HepG2 (cell line): ENCODE measurements around the gene DOC2A. TPM values are rescaled to one million over a fixed set of nuclear protein-coding genes. Genes with fewer than 3 reads are reported as not detected.

ENCODE experiments used
- ERF ChIP-seq: IDR thresholded peaks from 2 replicates; pipeline ENCODE4 v1.6.1; 2018; ENCODE audit warnings: missing biosample characterization, missing genetic modification reagents
- ETV5 ChIP-seq: IDR thresholded peaks from 2 replicates; pipeline ENCODE4 v1.6.1; 2018; ENCODE audit warnings: missing biosample characterization, missing genetic modification reagents, inconsistent platforms, borderline replicate concordance
- GZF1 ChIP-seq: sonication (generic); formaldehyde crosslinking; IDR thresholded peaks from 2 replicates; pipeline ENCODE4 v1.5.1; 2020; ENCODE audit warnings: mild to moderate bottlenecking, missing genetic modification reagents
- KLF16 ChIP-seq, 2 experiments: sonication (generic) in 1 of 2; formaldehyde crosslinking in 1 of 2; IDR thresholded peaks; 2 replicates each; pipeline versions ENCODE4 v1.6.1 to v1.8.0; 2016 to 2023; ENCODE audit warnings: missing genetic modification reagents in 2 of 2, missing compliant biosample characterization in 1 of 2
- MAFG ChIP-seq: sonication (generic); formaldehyde crosslinking; IDR thresholded peaks from 2 replicates; pipeline ENCODE4 v1.5.1; 2020; ENCODE audit warnings: mild to moderate bottlenecking, missing genetic modification reagents
- NFKB2 ChIP-seq: sonication (generic); formaldehyde crosslinking; IDR thresholded peaks from 2 replicates; pipeline ENCODE4 v1.4.0; 2020; ENCODE audit warnings: missing genetic modification reagents, borderline replicate concordance
- PATZ1 ChIP-seq: sonication (generic); formaldehyde crosslinking; IDR thresholded peaks from 2 replicates; pipeline ENCODE4 v1.4.0; 2020; ENCODE audit warnings: missing genetic modification reagents
- RBM22 ChIP-seq: fragments of 200-400 bp; formaldehyde crosslinking; optimal IDR thresholded peaks from 2 replicates; pipeline ENCODE3; 2017; ENCODE audit warnings: mild to moderate bottlenecking, low read length, moderate library complexity
- SP4 ChIP-seq: sonication (generic); formaldehyde crosslinking; IDR thresholded peaks from 2 replicates; pipeline ENCODE4 v1.8.1; 2023; ENCODE audit warnings: mild to moderate bottlenecking, missing genetic modification reagents
- TBX2 ChIP-seq: sonication (generic); formaldehyde crosslinking; IDR thresholded peaks from 2 replicates; pipeline ENCODE4 v1.5.0; 2020; ENCODE audit warnings: missing genetic modification reagents, mild to moderate bottlenecking, borderline replicate concordance
- TBX3 ChIP-seq: fragments of 450-650 bp; IDR thresholded peaks from 2 replicates; pipeline ENCODE4 v1.6.1; 2017; ENCODE audit warnings: antibody characterized with exemption, mild to moderate bottlenecking, inconsistent platforms, borderline replicate concordance
- THAP11 ChIP-seq: IDR thresholded peaks from 2 replicates; pipeline ENCODE4 v1.6.1; 2016; ENCODE audit warnings: missing biosample characterization, missing genetic modification reagents
- ZBTB44 ChIP-seq: sonication (generic); formaldehyde crosslinking; IDR thresholded peaks from 2 replicates; pipeline ENCODE4 v1.4.0; 2020; ENCODE audit warnings: missing genetic modification reagents
- ZC3H4 ChIP-seq: sonication (generic); formaldehyde crosslinking; IDR thresholded peaks from 2 replicates; pipeline ENCODE4 v1.4.0; 2020; ENCODE audit warnings: missing genetic modification reagents, borderline replicate concordance
- ZNF121 ChIP-seq: sonication (generic); formaldehyde crosslinking; IDR thresholded peaks from 2 replicates; pipeline ENCODE4 v1.5.0; 2020; ENCODE audit warnings: mild to moderate bottlenecking, missing genetic modification reagents
- ZNF564 ChIP-seq: sonication (generic); formaldehyde crosslinking; IDR thresholded peaks from 2 replicates; pipeline ENCODE4 v1.8.1; 2023; ENCODE audit warnings: mild to moderate bottlenecking, missing genetic modification reagents
- ZNF572 ChIP-seq: sonication (generic); formaldehyde crosslinking; IDR thresholded peaks from 2 replicates; pipeline ENCODE4 v1.5.1; 2020; ENCODE audit warnings: mild to moderate bottlenecking, missing genetic modification reagents
- ZNF574 ChIP-seq: sonication (generic); formaldehyde crosslinking; IDR thresholded peaks from 2 replicates; pipeline ENCODE4 v1.4.0; 2020; ENCODE audit warnings: missing genetic modification reagents
- ZNF713 ChIP-seq: sonication (generic); formaldehyde crosslinking; IDR thresholded peaks from 2 replicates; pipeline ENCODE4 v1.4.0; 2020; ENCODE audit warnings: mild to moderate bottlenecking, missing genetic modification reagents
- ZSCAN12 ChIP-seq: sonication (generic); formaldehyde crosslinking; IDR thresholded peaks from 2 replicates; pipeline ENCODE4 v1.9.0; 2021; ENCODE audit warnings: mild to moderate bottlenecking, missing genetic modification reagents
- polyA plus RNA-seq, 8 experiments: library from polyadenylated mRNA; depleted of rRNA in 3 of 8; stranded (reverse) in 7 of 8; unstranded in 1 of 8; fragments of >200 nt; fragmentation: Illumina TruSeq in 4 of 8; extraction: Trizol in 4 of 8; gene quantifications; 2 replicates each; pipeline versions ENCODE4 v1.2.1 to v1.2.3, GENCODE V29; 2011 to 2016; ENCODE audit warnings: low read depth in 4 of 8, missing spikeins in 1 of 8, mixed read lengths in 1 of 8; ENCODE audit not compliant: insufficient read depth in 1 of 8
- total RNA-seq, 5 experiments: library from RNA; depleted of rRNA; stranded (reverse); fragments of >200 nt; fragmentation: Illumina TruSeq; extraction: Trizol; gene quantifications; 2 replicates each; pipeline ENCODE4 v1.2.3, GENCODE V29; 2016; ENCODE audit warnings: low read depth in 1 of 5
- TF ChIP-seq, protein P1 (sequence below): sonication (generic); formaldehyde crosslinking; IDR thresholded peaks from 2 replicates; pipeline ENCODE4 v1.5.0; 2020; ENCODE audit warnings: mild to moderate bottlenecking, missing genetic modification reagents

DOC2A gene
- total and polyA plus RNA-seq, 2 of the 13 experiments (the other 11 are each of a cell fraction or from before 2014, with no cell fraction given) = 0.15 to 0.55 TPM

DNA sequence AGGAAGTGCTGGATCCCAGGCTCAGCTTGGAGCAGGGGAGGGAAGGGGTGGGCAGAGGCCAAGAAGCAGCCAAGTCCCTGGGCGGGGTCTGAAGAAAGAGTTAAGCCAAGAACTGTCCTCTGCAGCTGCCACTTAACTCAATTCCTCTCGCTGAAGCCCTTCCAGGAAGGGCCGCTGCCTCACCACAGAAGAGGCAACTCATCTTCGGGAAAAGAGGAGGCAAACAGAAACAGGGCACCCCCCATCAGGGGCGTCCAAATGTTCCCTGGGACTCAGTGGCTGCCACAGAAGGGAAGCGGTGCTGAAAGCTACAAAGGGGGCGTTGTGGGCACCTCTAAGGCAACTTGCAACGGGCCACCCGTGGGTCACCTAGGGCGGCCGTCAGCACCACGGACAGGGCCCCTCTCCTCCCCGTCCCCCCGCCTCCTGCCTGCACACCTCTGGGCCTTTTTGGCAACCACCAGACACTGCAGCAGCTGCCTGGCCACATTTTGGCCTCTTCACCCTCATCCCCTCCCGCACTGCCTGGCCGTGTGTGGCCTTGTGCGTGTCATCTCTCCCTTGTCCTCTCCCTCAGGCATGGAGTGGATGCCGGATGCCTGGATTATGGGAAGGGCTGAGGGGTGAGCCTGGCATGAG lies 17.7 kb upstream of the DOC2A start (continued):
- TF ChIP-seq ZNF121 (CRISPR knock-in tag) (no peak), GZF1 (CRISPR knock-in tag) (no peak), ZC3H4 (no peak), SP4 (CRISPR knock-in tag) (0 out of 2 replicates have a peak, but pooled peaks have one; percentile 15), RBM22 (no peak), ZNF564 (CRISPR knock-in tag) (0 out of 2 replicates have a peak, but pooled peaks have one; percentile 39), NFKB2 (peak; percentile 64; the same call in 1 of the 2 replicates), MAFG (CRISPR knock-in tag) (no peak), PATZ1 (peak; percentile 49), ZBTB44 (CRISPR knock-in tag) (peak; percentile 54; the same call in 1 of the 2 replicates), ETV5 (CRISPR knock-in tag) (0 out of 2 replicates have a peak, but pooled peaks have one; percentile 25), TBX2 (no peak), ZSCAN12 (CRISPR knock-in tag) (no peak), TBX3 (no peak), ZNF572 (CRISPR knock-in tag) (no peak), ZNF713 (CRISPR knock-in tag) (no peak), ERF (peak; percentile 55; the same call in 1 of the 2 replicates), THAP11 (CRISPR knock-in tag) (no peak), ZNF574 (no peak), KLF16 (CRISPR knock-in tag; IDR thresholded peaks at IDR 0.05) (peak in 1 of 2 experiments; percentile 66; a peak in 2 of 4 replicates)
- TF ChIP-seq, protein P1, sequence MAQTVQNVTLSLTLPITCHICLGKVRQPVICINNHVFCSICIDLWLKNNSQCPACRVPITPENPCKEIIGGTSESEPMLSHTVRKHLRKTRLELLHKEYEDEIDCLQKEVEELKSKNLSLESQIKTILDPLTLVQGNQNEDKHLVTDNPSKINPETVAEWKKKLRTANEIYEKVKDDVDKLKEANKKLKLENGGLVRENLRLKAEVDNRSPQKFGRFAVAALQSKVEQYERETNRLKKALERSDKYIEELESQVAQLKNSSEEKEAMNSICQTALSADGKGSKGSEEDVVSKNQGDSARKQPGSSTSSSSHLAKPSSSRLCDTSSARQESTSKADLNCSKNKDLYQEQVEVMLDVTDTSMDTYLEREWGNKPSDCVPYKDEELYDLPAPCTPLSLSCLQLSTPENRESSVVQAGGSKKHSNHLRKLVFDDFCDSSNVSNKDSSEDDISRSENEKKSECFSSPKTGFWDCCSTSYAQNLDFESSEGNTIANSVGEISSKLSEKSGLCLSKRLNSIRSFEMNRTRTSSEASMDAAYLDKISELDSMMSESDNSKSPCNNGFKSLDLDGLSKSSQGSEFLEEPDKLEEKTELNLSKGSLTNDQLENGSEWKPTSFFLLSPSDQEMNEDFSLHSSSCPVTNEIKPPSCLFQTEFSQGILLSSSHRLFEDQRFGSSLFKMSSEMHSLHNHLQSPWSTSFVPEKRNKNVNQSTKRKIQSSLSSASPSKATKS (CRISPR knock-in tag) = no peak
